ENCODE measurements around the gene TPT1.
"Not testable (repeated sequence)": the region's sequence is repeated elsewhere in the genome, so short reads cannot be mapped to it uniquely, and the experiment has no call there.

The TPT1 gene

GRCh38 chr13:45302507-45302906 lies 38.5 kb downstream of the TPT1 start:
- H3K4me2 ChIP-seq (ENCODE audit: low read length) = no peak overlapping the region
- H3K4me3 ChIP-seq (ENCODE audit: low read length) = no peak overlapping the region
- no peak overlapping the region for H2AFZ ChIP-seq (ENCODE audit: low read depth, low read length)
- H3K27me3 ChIP-seq (ENCODE audit: low read depth, low read length) = peaks cover under 1% of the 10 kb centered on the region; the same call in 1 of the 2 replicates
- no peak for TF ChIP-seq CTCF (IDR thresholded peaks at IDR 0.05; ENCODE audit: low read depth, low read length)
- no peak for TF ChIP-seq EZH2phosphoT487 (IDR thresholded peaks at IDR 0.05; ENCODE audit: low read depth)
- H3K4me1 ChIP-seq (ENCODE audit: low read length) = peaks cover 3% of the 10 kb centered on the region; the same call in 1 of the 2 replicates
- no peaks in the 10 kb centered on the region for H3K79me2 ChIP-seq (ENCODE audit: low read length)
- no peak overlapping the region for H3K9ac ChIP-seq (ENCODE audit: low read length)
- H3K36me3 ChIP-seq (replicated peaks; ENCODE audit: low read depth, low read length) = no peaks in the 10 kb centered on the region
- no peaks in the 10 kb centered on the region for H4K20me1 ChIP-seq (ENCODE audit: insufficient read depth, low read length)
- no peaks in the 10 kb centered on the region for H3K9me3 ChIP-seq (ENCODE audit: insufficient read depth, low read length)
- H3K27ac ChIP-seq (ENCODE audit: low read length) = no peak overlapping the region

GRCh38 chr13:45301263-45301662 lies 39.7 kb downstream of the TPT1 start:
- H3K36me3 ChIP-seq (replicated peaks; ENCODE audit: low read depth, low read length) = no peaks in the 10 kb centered on the region
- no peak for TF ChIP-seq CTCF (IDR thresholded peaks at IDR 0.05; ENCODE audit: low read depth, low read length)
- TF ChIP-seq EZH2phosphoT487 (IDR thresholded peaks at IDR 0.05; ENCODE audit: low read depth) = no peak
- H3K27me3 ChIP-seq (ENCODE audit: low read depth, low read length) = no peaks in the 10 kb centered on the region
- H3K79me2 ChIP-seq (ENCODE audit: low read length) = no peaks in the 10 kb centered on the region
- H2AFZ ChIP-seq (ENCODE audit: low read depth, low read length) = no peak overlapping the region
- no peak overlapping the region for H3K9ac ChIP-seq (ENCODE audit: low read length)
- H3K9me3 ChIP-seq (ENCODE audit: insufficient read depth, low read length) = no peaks in the 10 kb centered on the region
- H3K4me2 ChIP-seq (ENCODE audit: low read length) = no peak overlapping the region
- H3K4me3 ChIP-seq (ENCODE audit: low read length) = no peak overlapping the region
- H3K4me1 ChIP-seq (ENCODE audit: low read length) = peaks cover 3% of the 10 kb centered on the region; the same call in 1 of the 2 replicates
- no peak overlapping the region for H3K27ac ChIP-seq (ENCODE audit: low read length)
- H4K20me1 ChIP-seq (ENCODE audit: insufficient read depth, low read length) = no peaks in the 10 kb centered on the region

- Histone ChIP-seq H3K4me1 (ENCODE audit: low read length) (peaks cover 3% of the 10 kb centered on the region; the same call in 1 of the 2 replicates), H3K36me3 (replicated peaks; ENCODE audit: low read depth, low read length) (no peaks in the 10 kb centered on the region), H3K79me2 (ENCODE audit: low read length) (no peaks in the 10 kb centered on the region), H4K20me1 (ENCODE audit: insufficient read depth, low read length) (no peaks in the 10 kb centered on the region), H3K9ac (ENCODE audit: low read length) (no peak overlapping the region), H2AFZ (ENCODE audit: low read depth, low read length) (no peak overlapping the region), H3K4me3 (ENCODE audit: low read length) (no peak overlapping the region), H3K27me3 (ENCODE audit: low read depth, low read length) (no peaks in the 10 kb centered on the region), H3K27ac (ENCODE audit: low read length) (no peak overlapping the region), H3K9me3 (ENCODE audit: insufficient read depth, low read length) (no peaks in the 10 kb centered on the region), H3K4me2 (ENCODE audit: low read length) (no peak overlapping the region)
- TF ChIP-seq CTCF (IDR thresholded peaks at IDR 0.05; ENCODE audit: low read depth, low read length) (no peak), EZH2phosphoT487 (IDR thresholded peaks at IDR 0.05; ENCODE audit: low read depth) (no peak)
These were observed 40.6 kb downstream of the TPT1 start for GRCh38 chr13:45300190-45300985.

GRCh38 chr13:45299194-45299593 lies 41.8 kb downstream of the TPT1 start:
- TF ChIP-seq CTCF (IDR thresholded peaks at IDR 0.05; ENCODE audit: low read depth, low read length) = no peak
- TF ChIP-seq EZH2phosphoT487 (IDR thresholded peaks at IDR 0.05; ENCODE audit: low read depth) = no peak
- no peak overlapping the region for H3K9ac ChIP-seq (ENCODE audit: low read length)
- no peaks in the 10 kb centered on the region for H4K20me1 ChIP-seq (ENCODE audit: insufficient read depth, low read length)
- no peak overlapping the region for H3K4me2 ChIP-seq (ENCODE audit: low read length)
- H3K79me2 ChIP-seq (ENCODE audit: low read length) = no peaks in the 10 kb centered on the region
- H3K27ac ChIP-seq (ENCODE audit: low read length) = no peak overlapping the region
- no peaks in the 10 kb centered on the region for H3K36me3 ChIP-seq (replicated peaks; ENCODE audit: low read depth, low read length)
- no peaks in the 10 kb centered on the region for H3K27me3 ChIP-seq (ENCODE audit: low read depth, low read length)
- H3K4me1 ChIP-seq (ENCODE audit: low read length) = peaks cover 3% of the 10 kb centered on the region; the same call in 1 of the 2 replicates
- no peak overlapping the region for H3K4me3 ChIP-seq (ENCODE audit: low read length)
- no peak overlapping the region for H2AFZ ChIP-seq (ENCODE audit: low read depth, low read length)
- H3K9me3 ChIP-seq (ENCODE audit: insufficient read depth, low read length) = no peaks in the 10 kb centered on the region

- not testable (repeated sequence) for H4K20me1 ChIP-seq (ENCODE audit: insufficient read depth, low read length); H3K9me3 ChIP-seq (ENCODE audit: insufficient read depth, low read length); H3K79me2 ChIP-seq (ENCODE audit: low read length); H3K4me1 ChIP-seq (ENCODE audit: low read length); H3K27me3 ChIP-seq (ENCODE audit: low read depth, low read length); H3K9ac ChIP-seq (ENCODE audit: low read length); H3K4me3 ChIP-seq (ENCODE audit: low read length); H2AFZ ChIP-seq (ENCODE audit: low read depth, low read length); H3K36me3 ChIP-seq (replicated peaks; ENCODE audit: low read depth, low read length); H3K27ac ChIP-seq (ENCODE audit: low read length); H3K4me2 ChIP-seq (ENCODE audit: low read length)
These were observed 42.4 kb downstream of the TPT1 start for GRCh38 chr13:45298550-45298949.

All from OCI-LY3 (cell line).